Embryonic facial prominence (tissue), 1 donor: ENCODE measurements around the gene SLC52A3.

Source experiments
- DNase-seq: peaks from one replicate; pipeline ENCODE4 v3.0.0-alpha.2; 2016; ENCODE audit errors: extremely low spot score

Gene SLC52A3

GRCh38 chr20:766906-767305 lies 1.4 kb downstream of the SLC52A3 start:
- DNase-seq: no peak

- DNase-seq: no peak
Measured at GRCh38 chr20:764255-764654, 4.0 kb downstream of the SLC52A3 start.

DNA sequence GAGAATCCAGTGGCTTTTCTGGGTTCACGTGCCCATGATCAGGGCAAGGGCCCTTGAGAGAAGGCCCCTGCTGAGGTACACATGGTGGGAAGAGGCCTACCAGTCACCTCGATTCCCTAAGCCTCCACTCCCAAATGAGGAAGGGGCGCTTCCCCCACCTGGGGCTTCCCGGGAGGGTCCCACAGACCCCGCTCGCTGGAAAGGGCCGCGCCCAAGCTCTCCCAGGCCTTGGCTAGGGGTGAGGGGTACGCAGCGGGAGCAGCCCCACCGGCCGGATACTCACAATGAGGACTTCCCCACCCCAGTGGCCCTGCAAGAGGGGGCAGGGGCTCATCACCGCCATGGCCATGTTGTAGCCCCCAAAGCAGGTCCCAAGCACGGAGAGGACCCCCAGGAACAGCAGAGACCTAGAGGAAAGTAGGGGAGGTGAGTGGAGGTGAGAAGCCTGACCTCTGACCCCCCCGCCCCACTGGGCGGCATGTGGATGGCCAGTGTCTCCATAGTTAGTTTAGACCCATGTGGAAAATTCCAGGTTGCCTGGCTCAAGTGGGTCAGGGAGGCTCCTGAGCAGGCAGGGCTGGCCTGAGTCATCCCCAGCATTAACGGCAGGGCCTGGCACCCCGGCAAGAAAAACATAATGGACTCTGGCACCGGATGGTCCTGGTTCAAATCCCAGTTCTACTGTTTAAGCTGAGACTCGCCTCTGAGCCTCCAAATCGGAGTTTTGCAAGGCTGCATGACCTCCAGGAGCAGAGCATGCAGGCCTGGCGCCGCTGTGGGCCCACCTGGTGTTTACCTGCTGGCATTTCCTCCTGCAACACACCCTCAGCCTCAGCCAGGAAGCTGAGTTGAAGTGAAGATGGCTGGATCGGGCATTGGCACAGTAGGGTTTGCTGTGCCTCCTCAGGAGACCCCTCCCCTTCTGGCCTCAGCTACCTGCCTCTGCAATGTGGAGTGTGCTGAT lies 6.6 kb downstream of the SLC52A3 start:
- no peak for DNase-seq

GRCh38 chr20:760751-761417 lies 7.4 kb downstream of the SLC52A3 start:
- no peak for DNase-seq

DNA sequence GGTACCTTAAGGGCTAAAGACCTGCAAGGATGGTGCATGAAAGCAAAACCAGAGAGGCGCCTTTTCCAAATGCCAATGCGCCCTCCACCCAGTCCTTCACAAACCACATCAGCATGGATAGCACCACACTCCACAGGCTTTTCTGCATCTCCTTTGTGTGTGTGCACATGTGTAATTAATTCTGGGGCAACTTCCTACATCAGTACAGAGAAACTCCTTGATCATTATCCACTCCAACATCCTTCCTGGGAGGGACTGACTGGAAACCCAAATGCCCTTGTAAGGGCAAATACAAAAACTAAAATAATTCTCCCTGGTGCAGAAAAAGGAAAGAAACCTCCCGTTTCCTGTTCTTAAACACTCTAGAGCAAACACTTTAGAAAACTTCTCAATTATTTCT lies 10.8 kb downstream of the SLC52A3 start:
- no peak for DNase-seq

DNA sequence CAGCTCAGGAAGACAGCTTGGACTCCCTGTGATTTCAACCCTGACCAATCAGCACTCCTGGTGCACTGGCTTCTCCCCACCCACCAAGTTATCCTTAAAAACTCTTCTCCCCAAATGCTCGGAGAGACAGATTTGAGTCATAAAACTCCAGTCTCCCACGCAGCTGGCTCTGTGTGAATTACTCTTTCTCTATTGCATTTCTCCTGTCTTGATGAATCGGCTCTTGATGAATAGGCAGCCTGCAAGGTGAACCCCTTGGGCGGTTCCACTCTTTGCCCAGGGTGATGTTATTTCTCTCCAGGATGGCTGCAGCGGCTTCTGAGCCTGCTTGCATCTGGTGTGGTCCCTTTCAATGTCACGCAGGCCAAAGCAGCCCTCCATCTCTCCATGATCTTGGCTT lies 12.4 kb downstream of the SLC52A3 start:
- DNase-seq: no peak

DNA sequence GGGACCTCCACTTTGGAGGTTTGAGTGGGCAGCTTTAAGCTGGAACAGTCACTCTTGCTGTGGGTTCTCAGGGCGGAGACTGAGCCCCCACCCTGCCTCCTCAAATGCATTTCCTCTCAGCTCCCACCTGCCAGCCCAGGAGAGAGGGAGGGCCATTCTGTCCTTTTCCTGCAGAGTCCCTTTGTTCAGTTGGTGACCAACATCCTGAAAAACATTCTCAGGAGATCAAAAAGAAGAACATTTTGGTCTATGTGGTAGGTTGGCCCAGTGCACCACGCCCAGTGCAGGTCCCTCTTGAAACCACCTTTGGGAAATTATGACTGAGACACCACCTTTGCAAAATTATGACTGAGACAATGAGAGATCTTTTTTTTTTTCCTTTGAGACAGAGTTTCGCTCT lies 13.4 kb downstream of the SLC52A3 start:
- DNase-seq: no peak

DNA sequence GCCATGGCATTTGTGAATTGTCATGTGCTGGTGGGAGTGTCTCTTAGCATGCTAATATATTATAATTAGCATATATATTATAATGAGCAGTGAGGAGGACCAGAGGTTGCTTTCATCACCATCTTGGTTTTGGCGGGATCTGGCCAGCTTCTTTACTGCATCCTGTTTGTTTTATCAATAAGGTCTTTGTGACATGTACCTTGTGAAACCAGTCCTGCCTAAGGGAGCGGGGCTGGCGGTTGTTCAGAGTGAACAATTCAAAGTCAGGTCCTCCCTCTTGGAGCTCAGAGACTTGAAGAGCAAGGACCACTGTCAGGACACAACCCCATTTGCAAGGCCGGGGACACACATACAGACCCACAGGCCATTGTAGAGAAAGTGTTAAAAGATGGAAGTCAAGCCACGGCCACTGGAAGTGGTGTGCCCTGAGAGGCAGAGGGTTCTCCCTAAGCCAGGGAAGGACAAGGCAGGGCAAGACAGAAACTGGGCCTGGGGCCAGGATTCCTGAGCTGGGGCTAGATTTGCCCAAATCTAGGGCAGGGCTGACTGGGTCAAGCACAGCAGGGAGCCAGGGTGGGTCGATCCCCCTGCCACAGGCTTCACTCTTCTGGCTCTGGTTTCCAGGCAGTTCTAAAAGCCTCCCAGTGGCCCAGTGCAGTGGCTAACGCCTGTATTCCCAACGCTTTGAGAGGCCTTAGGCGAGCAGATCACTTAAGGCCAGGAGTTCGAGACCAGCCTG lies 14.2 kb downstream of the SLC52A3 start:
- no peak for DNase-seq

DNA sequence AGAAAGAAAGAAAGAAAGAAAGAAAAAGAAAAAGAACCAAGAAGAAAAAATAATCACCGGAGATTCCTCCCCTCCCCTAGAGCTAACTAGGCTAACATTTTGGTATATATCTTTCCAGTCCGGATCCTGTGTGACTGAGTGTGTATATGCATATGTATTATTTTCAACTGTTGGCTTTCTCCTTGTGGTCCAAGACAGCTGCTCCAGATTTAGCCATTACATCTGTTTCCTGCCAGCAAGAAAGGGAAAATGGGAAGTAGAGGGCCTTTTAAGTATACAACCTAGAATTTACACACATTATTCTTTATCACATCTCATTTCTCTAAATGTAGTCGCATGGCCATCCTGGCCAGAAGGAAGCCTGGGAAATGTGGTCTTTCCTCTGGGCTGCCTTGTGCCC lies 15.2 kb downstream of the SLC52A3 start:
- peak; percentile 27 for DNase-seq

DNA sequence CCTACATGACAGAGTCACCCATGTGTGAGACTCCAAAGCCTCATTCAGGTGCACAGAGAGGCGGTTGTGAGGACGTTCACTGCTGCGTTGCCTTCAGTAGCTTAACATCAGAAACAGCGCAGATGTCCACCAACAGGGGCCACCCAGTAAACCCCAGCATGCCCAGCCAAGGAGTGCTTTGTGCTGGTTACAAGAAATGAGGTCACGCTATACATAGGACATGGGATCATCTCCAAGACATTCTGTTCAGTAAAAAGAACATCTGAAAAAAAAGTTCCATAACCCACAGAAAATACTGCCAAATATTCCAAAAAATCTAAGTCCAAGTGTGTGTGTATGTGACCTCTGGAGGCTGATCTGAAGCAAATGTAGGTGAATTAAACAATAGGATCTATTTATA lies 16.0 kb downstream of the SLC52A3 start:
- DNase-seq: no peak

- DNase-seq: no peak
Measured at GRCh38 chr20:751761-752160, 16.5 kb downstream of the SLC52A3 start.

GRCh38 chr20:750801-751200 lies 17.5 kb downstream of the SLC52A3 start:
- DNase-seq: no peak

DNA sequence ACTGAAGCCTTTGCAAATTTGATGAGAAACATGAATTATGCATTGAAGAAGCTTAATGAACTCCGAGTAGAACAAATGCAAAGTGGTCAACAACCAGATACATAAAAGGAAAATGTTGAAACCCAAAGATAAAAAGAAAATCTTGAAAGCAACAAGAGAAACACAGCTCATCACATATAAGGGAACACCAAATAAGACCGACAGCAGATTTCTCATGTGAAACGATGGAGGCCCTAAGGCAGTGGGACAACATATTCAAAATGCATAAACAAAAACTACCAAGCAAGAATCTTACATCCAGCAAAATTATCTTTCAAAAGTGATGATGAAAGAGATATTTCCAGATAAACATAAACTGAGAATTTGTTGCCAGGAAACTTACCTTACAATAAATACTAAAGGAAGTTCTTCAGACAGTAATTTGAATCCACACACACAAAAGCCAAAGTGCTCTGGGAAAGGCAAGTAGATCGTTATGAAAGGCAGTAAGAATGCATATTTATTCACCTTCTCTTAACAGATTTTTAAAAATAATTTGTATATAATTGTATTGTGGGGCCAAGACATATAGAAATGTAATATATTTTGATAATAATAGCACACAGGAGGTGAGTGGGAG lies 22.5 kb downstream of the SLC52A3 start:
- DNase-seq: no peak

GRCh38 chr20:742156-742555 lies 26.1 kb downstream of the SLC52A3 start:
- no peak for DNase-seq

DNA sequence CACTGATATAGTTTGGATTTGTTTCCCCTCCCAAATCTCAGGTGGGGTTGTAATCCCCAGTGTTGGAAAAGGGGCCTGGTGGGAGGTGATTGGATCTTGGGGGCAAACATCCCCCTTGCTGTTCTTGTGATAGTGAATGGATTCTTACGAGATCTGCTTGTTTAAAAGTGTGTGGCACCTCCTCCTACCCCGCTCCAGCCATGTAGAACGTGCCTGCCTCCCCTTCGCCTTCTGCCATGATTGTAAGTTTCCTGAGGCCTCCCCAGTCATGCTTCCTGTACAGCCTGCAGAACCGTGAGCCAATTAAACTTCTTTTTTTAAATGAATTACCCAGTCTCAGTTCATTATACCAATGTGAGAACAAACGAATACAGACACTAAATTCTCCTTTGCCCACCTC lies 26.7 kb downstream of the SLC52A3 start:
- DNase-seq: no peak

- DNase-seq: no peak
Measured at GRCh38 chr20:740162-740561, 28.1 kb downstream of the SLC52A3 start.

GRCh38 chr20:739736-740135 lies 28.6 kb downstream of the SLC52A3 start:
- no peak for DNase-seq

DNA sequence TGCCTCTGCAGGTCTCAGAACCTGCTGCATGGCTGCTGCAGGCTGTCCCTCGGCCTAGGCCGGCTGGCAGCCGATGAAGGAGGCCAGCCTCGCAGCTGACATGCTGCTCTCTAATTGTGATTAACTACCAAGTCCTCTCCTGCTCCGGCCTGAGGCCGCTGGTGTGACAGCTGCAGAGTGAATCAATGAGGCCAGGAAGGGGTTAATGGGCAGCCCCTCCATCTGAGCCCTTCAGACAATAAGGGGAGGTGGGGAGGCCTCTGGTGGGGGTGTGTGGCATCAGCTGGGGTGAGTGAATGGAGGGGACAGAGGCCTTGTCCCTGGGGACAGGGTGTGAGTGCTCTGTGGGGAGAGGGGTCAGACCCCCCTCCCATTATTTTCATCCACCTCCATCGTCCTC lies 34.4 kb downstream of the SLC52A3 start:
- DNase-seq: no peak

- no peak for DNase-seq
Measured at GRCh38 chr20:732727-733126, 35.6 kb downstream of the SLC52A3 start.

DNA sequence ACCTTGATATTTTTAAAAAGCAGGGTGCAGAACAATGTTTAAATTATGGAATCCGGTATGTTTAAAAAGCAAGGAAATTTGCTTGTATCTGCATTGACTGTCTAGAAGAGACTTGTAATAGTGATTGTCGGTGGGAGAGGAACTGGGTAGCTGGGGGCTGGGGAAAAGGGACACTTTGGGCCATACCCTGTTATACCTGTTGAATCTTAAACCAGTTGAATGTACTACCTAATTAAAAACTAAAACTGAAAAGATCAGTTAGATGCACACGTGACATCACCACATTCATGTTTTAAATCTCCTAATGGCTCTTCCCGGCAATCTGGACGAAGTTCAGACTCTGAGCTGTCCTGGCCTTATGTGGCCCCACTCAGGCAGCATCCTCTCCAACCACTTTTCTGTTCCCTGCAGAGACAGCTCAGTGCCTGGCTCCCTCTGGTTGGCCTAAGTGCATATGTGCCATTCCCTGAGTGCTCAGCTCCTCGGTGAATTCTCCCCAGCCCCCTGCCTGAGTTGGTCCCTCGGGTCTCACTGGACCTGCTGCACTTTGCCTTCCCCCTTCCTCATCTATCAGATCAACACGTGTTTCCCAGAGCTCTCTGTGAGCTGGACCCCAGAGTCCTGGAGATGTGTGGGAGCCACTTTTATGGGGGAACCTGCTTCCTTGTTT lies 36.3 kb downstream of the SLC52A3 start:
- no peak for DNase-seq

- no peak for DNase-seq
Measured at GRCh38 chr20:730005-730404, 38.3 kb downstream of the SLC52A3 start.
